GM19025 (cell line): Measurements from ENCODE around the gene MAOB.

Experiments used
- ATAC-seq: cut with Tn5 transposase; IDR thresholded peaks from one replicate; pipeline ENCODE4 v1.9.1; 2021; ENCODE audit warnings: mild to moderate bottlenecking, low read depth, moderate library complexity; ENCODE audit not compliant: unreplicated experiment

Gene MAOB

DNA sequence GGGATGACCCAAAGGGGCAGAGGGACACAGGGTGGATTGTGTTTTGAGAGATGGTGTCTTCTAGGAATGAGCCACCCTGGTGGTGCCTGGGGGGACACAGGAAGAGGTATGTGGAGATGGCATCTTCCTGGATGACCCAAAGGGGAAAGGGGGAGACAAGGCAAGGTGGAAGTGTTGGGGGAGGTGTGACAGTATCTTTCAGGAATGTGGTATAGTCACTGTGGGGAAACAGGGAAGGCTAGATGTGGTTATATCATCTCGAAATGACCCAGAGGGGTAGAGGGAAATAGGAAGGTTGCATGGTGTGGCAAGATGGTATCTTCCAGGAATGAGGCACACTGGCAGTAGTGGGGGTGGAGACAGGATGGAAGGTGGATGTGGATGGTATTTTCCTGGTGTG is 163.3 kb downstream of the MAOB start:
- ATAC-seq, result no peak

DNA sequence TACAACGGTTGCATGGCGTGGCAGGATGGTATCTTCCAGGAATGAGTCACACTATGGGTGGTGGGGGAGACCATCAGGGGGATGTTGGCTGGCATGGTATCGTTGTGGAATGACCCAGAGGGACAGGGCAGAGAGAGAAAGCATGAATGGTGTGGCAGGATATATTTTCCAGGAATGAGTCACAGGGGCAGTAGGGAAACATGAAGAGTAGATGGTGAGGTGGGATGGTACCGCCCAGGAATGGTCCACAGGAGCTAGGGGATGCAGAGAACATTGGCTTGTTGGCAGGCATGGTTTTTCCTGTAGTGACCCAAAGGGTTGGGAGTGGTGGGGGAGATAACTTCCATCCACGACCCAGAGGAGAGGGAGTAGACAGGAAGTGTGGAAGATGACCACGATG is 163.7 kb downstream of the MAOB start:
- no peak for ATAC-seq

DNA sequence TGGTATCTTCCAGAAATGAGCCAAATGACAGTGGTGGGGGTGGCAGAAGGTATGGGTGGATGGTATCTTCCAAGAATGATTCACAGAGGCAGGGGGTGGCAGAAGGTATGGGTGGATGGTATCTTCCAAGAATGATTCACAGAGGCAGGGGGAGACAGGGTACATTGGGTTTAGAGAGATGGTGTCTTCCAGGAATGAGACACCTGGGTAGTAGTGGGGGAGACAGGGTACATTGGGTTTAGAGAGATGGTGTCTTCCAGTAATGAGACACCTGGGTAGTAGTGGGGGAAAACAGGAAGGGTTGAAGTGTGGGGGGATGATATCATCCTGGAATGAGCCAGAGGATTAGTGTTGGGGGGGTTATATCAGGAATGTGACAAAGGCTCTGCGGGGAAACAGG is 164.2 kb downstream of the MAOB start:
- ATAC-seq, result no peak

DNA sequence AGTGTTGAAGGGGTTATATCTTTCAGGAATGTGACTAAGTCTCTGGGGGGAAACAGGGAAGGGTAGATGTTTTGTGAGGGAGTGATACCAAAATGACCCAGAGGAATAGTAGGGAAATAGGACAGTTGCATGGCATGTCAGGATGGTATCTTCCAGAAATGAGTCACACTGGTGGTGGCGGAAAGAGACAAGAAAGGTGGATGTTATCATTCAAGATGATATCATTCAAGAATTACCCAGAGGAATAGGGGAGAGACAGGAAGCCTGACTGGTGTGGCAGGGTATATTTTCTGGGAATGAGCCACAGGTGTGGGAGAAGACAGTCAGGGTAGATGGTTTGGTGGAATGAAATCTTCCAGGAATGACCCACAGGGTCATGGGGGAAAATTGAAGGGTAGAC is 165.1 kb downstream of the MAOB start:
- ATAC-seq, result no peak

DNA sequence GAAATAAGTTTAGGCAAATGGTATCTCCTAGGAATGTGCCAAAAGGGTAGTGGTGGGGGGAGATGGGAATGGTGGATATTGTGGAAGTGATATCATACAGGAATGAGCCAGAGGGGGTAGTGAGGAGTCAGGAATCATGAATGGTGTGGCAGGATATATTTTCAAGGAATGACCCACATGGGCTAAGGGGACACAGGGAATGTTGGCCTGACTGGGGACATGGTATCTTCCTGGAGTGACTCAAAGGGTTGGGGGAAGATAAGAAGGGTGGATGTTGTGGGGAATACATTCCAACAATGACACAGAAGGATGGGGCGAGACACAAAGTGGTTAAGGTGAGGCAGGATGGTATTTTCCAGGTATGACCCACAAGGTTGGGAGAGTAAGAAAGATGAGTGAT is 165.6 kb downstream of the MAOB start:
- no peak for ATAC-seq
